ENCODE data around the gene BCL2L2. TPM values are rescaled to one million over a fixed set of nuclear protein-coding genes. Genes with fewer than 3 reads are reported as not detected.
A peak's percentile ranks its signal among the peaks of the same experiment; 100 is the strongest.

The BCL2L2 gene
- total RNA-seq, 1 donor from 2014 or later, result 21.4 TPM

DNA sequence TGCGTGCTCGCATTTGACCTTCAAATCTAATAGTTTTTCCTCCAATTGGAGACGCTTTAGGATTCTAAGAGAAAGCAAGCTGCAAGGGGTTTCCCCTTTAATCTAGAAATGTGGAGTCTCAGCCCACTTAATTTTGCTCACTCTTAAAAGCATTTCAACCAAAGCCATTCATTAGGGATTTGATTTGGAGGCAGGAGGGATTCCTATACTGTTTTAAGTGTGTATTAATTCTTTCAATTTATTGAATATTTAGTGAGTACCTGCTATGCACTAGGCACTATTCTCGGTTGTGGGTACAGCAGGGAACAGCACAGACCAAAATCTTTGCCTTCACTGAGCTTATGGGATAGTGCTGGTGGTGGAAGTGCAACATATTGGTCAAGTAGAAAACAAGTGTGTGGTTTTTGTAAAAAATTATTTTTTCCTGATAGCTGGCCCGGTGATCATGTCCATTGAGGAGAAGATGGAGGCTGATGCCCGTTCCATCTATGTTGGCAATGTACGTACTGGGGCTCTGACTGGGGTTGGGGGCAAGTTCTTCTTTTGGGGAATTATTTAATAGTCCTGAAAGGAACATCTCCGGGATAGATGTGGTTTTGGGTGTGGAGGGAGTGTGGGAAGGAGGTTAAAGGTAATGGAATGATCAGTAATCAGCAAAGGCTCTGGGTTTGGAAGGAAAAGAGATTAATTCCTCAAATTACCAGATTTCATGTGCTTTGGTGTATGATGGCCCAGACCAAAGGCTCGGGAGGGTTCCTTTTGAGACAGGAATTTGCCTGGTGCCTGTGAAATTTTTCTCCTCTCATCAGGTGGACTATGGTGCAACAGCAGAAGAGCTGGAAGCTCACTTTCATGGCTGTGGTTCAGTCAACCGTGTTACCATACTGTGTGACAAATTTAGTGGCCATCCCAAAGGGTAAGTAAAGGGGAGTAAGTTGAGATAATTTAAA, 16.2 kb downstream of the BCL2L2 start:
- Histone ChIP-seq H2AFZ (ENCODE audit: low read depth, low read length) (no peak overlapping the region), H3K36me3 (ENCODE audit: insufficient read depth, low read length) (peaks cover 23% of the 10 kb centered on the region), H3K9me3 (ENCODE audit: insufficient read depth, low read depth, low read length) (no peaks in the 10 kb centered on the region), H3K27ac (ENCODE audit: low read depth, low read length) (peak overlapping the region; percentile 90), H3K4me2 (ENCODE audit: low read length) (peak overlapping the region; percentile 88), H3K4me1 (ENCODE audit: insufficient read depth, low read length) (peaks cover 14% of the 10 kb centered on the region), H4K20me1 (ENCODE audit: insufficient read depth, low read length) (peaks cover 40% of the 10 kb centered on the region), H3K27me3 (ENCODE audit: insufficient read depth, low read length) (no peaks in the 10 kb centered on the region), H3K4me3 (ENCODE audit: insufficient read depth, low read depth, low read length) (peak overlapping the region; percentile 87), H3K9ac (ENCODE audit: low read length) (peak overlapping the region; percentile 98), H3K79me2 (ENCODE audit: insufficient read depth, low read length) (peaks cover 33% of the 10 kb centered on the region)
- peaks cover 11% of the 10 kb centered on the region for H3K4me1 Mint-ChIP-seq (ENCODE audit: low read depth, unreplicated experiment)
- peaks cover 12% of the 10 kb centered on the region for H3K36me3 Mint-ChIP-seq (ENCODE audit: low read depth, unreplicated experiment)
- H3K9me3 Mint-ChIP-seq (ENCODE audit: unreplicated experiment), result no peaks in the 10 kb centered on the region
- H3K4me3 Mint-ChIP-seq (ENCODE audit: unreplicated experiment), result peak overlapping the region; percentile 88
- H3K27ac Mint-ChIP-seq (ENCODE audit: unreplicated experiment), result peak overlapping the region; percentile 92
- DNase-seq (ENCODE audit: low read depth) (no peak), FAIRE-seq (no peak)
- no peaks in the 10 kb centered on the region for H3K27me3 Mint-ChIP-seq (ENCODE audit: low read depth, unreplicated experiment)
- TF ChIP-seq, protein P1, sequence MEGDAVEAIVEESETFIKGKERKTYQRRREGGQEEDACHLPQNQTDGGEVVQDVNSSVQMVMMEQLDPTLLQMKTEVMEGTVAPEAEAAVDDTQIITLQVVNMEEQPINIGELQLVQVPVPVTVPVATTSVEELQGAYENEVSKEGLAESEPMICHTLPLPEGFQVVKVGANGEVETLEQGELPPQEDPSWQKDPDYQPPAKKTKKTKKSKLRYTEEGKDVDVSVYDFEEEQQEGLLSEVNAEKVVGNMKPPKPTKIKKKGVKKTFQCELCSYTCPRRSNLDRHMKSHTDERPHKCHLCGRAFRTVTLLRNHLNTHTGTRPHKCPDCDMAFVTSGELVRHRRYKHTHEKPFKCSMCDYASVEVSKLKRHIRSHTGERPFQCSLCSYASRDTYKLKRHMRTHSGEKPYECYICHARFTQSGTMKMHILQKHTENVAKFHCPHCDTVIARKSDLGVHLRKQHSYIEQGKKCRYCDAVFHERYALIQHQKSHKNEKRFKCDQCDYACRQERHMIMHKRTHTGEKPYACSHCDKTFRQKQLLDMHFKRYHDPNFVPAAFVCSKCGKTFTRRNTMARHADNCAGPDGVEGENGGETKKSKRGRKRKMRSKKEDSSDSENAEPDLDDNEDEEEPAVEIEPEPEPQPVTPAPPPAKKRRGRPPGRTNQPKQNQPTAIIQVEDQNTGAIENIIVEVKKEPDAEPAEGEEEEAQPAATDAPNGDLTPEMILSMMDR (IDR thresholded peaks at IDR 0.05; ENCODE audit: insufficient read depth, low read depth, low read length), result no peak
- TF ChIP-seq EZH2 (IDR thresholded peaks at IDR 0.05; ENCODE audit: insufficient read depth, low read length), result no peak

DNA sequence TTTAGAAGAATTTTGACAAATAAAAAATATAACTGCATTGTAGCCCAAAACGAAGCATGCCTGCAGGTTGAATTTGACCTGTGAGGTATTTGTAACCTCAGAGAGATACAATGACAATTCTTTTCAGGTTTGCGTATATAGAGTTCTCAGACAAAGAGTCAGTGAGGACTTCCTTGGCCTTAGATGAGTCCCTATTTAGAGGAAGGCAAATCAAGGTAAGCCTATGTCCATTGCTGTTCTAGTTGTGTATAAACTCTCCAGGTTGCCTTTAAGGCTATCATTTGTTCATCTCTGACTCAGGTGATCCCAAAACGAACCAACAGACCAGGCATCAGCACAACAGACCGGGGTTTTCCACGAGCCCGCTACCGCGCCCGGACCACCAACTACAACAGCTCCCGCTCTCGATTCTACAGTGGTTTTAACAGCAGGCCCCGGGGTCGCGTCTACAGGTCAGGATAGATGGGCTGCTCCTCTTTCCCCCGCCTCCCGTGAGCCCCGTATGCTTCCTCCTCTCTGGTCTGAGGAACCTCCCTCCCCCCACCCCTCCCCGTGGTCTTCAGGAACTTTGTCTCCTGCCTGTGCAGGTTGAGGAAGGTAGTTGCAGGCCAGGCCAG, 17.3 kb downstream of the BCL2L2 start:
- H2AFZ ChIP-seq (ENCODE audit: low read depth, low read length), result no peak overlapping the region
- peaks cover 14% of the 10 kb centered on the region for H3K4me1 ChIP-seq (ENCODE audit: insufficient read depth, low read length)
- Mint-ChIP-seq H3K9me3 (ENCODE audit: unreplicated experiment) (no peaks in the 10 kb centered on the region), H3K4me3 (ENCODE audit: unreplicated experiment) (peak overlapping the region; percentile 88), H3K27ac (ENCODE audit: unreplicated experiment) (peak overlapping the region; percentile 11), H3K4me1 (ENCODE audit: low read depth, unreplicated experiment) (peaks cover 11% of the 10 kb centered on the region), H3K27me3 (ENCODE audit: low read depth, unreplicated experiment) (no peaks in the 10 kb centered on the region), H3K36me3 (ENCODE audit: low read depth, unreplicated experiment) (peaks cover 12% of the 10 kb centered on the region)
- H3K27me3 ChIP-seq (ENCODE audit: insufficient read depth, low read length), result no peaks in the 10 kb centered on the region
- peaks cover 23% of the 10 kb centered on the region for H3K36me3 ChIP-seq (ENCODE audit: insufficient read depth, low read length)
- FAIRE-seq (no peak), DNase-seq (ENCODE audit: low read depth) (no peak)
- H3K9me3 ChIP-seq (ENCODE audit: insufficient read depth, low read depth, low read length), result no peaks in the 10 kb centered on the region
- TF ChIP-seq, protein P1 (IDR thresholded peaks at IDR 0.05; ENCODE audit: insufficient read depth, low read depth, low read length), result no peak
- TF ChIP-seq EZH2 (IDR thresholded peaks at IDR 0.05; ENCODE audit: insufficient read depth, low read length), result no peak
- peaks cover 40% of the 10 kb centered on the region for H4K20me1 ChIP-seq (ENCODE audit: insufficient read depth, low read length)
- H3K4me3 ChIP-seq (ENCODE audit: insufficient read depth, low read depth, low read length), result no peak overlapping the region
- H3K9ac ChIP-seq (ENCODE audit: low read length), result no peak overlapping the region
- no peak overlapping the region for H3K27ac ChIP-seq (ENCODE audit: low read depth, low read length)
- peaks cover 33% of the 10 kb centered on the region for H3K79me2 ChIP-seq (ENCODE audit: insufficient read depth, low read length)
- H3K4me2 ChIP-seq (ENCODE audit: low read length), result peak overlapping the region; percentile 88

Measured in astrocyte (in vitro differentiated cells and primary cell).